Pulmonary artery endothelial cell (primary cell): ENCODE results near the gene BRWD1. TPM values are rescaled to one million over a fixed set of nuclear protein-coding genes. Genes with fewer than 3 reads are reported as not detected.
A peak's percentile ranks its signal among the peaks of the same experiment; 100 is the strongest.

Source experiments
- DNase-seq: peaks from one replicate; pipeline ENCODE4 v3.0.0-alpha.2; 2011; ENCODE audit warnings: low read depth, low spot score
- total RNA-seq: library from RNA; depleted of rRNA; stranded (reverse); fragments of >200 nt; gene quantifications from 2 replicates; pipeline ENCODE4 v1.2.3, GENCODE V29; 2014

The BRWD1 gene
- 33.4 and 46.9 TPM in 2 replicates for total RNA-seq

GRCh38 chr21:39313571-39314142, at the start of gene BRWD1:
TSS of gene BRWD1 (minus strand) at chr21:39313632. CDS start at chr21:39313491, 141 bp downstream.
- peak; percentile 45 for DNase-seq

- no peak for DNase-seq
Observed at GRCh38 chr21:39362733-39363132, 49.3 kb upstream of the BRWD1 start.

GRCh38 chr21:39359382-39359781, 46.0 kb upstream of the BRWD1 start:
- no peak for DNase-seq

GRCh38 chr21:39353295-39353694, 39.9 kb upstream of the BRWD1 start:
- DNase-seq: no peak

GRCh38 chr21:39350094-39351005, 36.9 kb upstream of the BRWD1 start:
- DNase-seq: no peak

- peak; percentile 81 for DNase-seq
Observed at GRCh38 chr21:39349211-39350093, 36.0 kb upstream of the BRWD1 start.

GRCh38 chr21:39348355-39349210, 35.2 kb upstream of the BRWD1 start, which contains the start of gene HMGN1:
TSS of gene HMGN1 (minus strand) at chr21:39349088. CDS start at chr21:39348917, 171 bp downstream.
- peak; percentile 61 for DNase-seq

GRCh38 chr21:39348040-39348354, 34.6 kb upstream of the BRWD1 start:
- DNase-seq: no peak

- DNase-seq: no peak
Observed at GRCh38 chr21:39347537-39347936, 34.1 kb upstream of the BRWD1 start.

- no peak for DNase-seq
Observed at GRCh38 chr21:39346671-39347331, 33.4 kb upstream of the BRWD1 start.

- no peak for DNase-seq
Observed at GRCh38 chr21:39346206-39346605, 32.8 kb upstream of the BRWD1 start.

- DNase-seq: no peak
Observed at GRCh38 chr21:39345440-39345839, 32.0 kb upstream of the BRWD1 start.

GRCh38 chr21:39344848-39345247, 31.4 kb upstream of the BRWD1 start:
- no peak for DNase-seq

GRCh38 chr21:39341249-39341923, 28.0 kb upstream of the BRWD1 start:
- no peak for DNase-seq

GRCh38 chr21:39340687-39341086, 27.3 kb upstream of the BRWD1 start:
- DNase-seq: no peak

GRCh38 chr21:39339231-39339630, 25.8 kb upstream of the BRWD1 start:
- DNase-seq: no peak

- DNase-seq: no peak
Observed at GRCh38 chr21:39336457-39337008, 23.1 kb upstream of the BRWD1 start.

- no peak for DNase-seq
Observed at GRCh38 chr21:39334611-39335010, 21.2 kb upstream of the BRWD1 start.

GRCh38 chr21:39332175-39332574, 18.7 kb upstream of the BRWD1 start:
- no peak for DNase-seq
